ENCODE data around the gene LRMDA. TPM values are rescaled to one million over a fixed set of nuclear protein-coding genes. Genes with fewer than 3 reads are reported as not detected.

The LRMDA gene
- polyA plus RNA-seq, 3 donors = 39.8 to 59.6 (median 56.4) TPM

DNA sequence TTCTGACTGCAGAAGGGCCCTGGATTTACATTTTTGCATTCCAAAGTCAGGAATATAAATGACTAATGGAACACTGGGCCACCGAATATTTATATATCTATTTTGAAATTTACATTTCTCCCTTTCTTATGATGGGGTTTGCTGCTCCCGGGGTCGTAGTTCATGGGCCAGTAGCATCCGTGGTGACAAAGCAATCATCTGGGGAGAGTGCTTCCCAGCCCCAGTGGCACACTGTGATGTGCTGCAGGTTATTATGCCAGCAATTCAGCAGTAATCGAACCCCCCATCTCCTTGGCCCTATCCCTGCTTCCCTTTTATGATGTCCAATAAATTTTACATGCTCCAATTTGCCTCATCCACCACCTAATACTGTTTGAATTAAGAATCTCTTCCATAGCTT is 837.5 kb downstream of the LRMDA start:
- no peak for DNase-seq
- H3K4me3 Mint-ChIP-seq = no peak overlapping the region
- Histone ChIP-seq H3K79me2 (ENCODE audit: insufficient read depth, low read length) (no peaks in the 10 kb centered on the region), H2AFZ (ENCODE audit: insufficient read depth, low read depth, low read length, poor library complexity, severe bottlenecking) (no peak overlapping the region), H3K4me1 (ENCODE audit: control insufficient read depth in 1 of 2, insufficient read depth in 2 of 2, low read length in 2 of 2) (no peaks in the 10 kb centered on the region), H3K9me3 (replicated peaks in 1 of 2; ENCODE audit: control insufficient read depth in 1 of 2, insufficient read depth in 1 of 2, low read length in 2 of 2) (no peaks in the 10 kb centered on the region), H3K27me3 (ENCODE audit: control insufficient read depth in 2 of 2, insufficient read depth in 2 of 2, low read length in 2 of 2) (no peaks in the 10 kb centered on the region), H4K20me1 (ENCODE audit: insufficient read depth, low read length) (no peaks in the 10 kb centered on the region), H3K4me3 (replicated peaks in 1 of 3; ENCODE audit: low read depth in 2 of 3, low read length in 3 of 3) (no peak overlapping the region), H3K4me2 (replicated peaks; ENCODE audit: extremely low read depth, low read length, poor library complexity, severe bottlenecking) (no peak overlapping the region), H3K27ac (ENCODE audit: low read depth in 1 of 2, low read length in 2 of 2) (no peak overlapping the region), H3K9ac (ENCODE audit: insufficient read depth, low read length, poor library complexity, severe bottlenecking) (no peak overlapping the region), H3K36me3 (replicated peaks in 1 of 2; ENCODE audit: control insufficient read depth in 1 of 2, insufficient read depth in 2 of 2, low read length in 2 of 2) (no peaks in the 10 kb centered on the region)
- TF ChIP-seq, protein P1, sequence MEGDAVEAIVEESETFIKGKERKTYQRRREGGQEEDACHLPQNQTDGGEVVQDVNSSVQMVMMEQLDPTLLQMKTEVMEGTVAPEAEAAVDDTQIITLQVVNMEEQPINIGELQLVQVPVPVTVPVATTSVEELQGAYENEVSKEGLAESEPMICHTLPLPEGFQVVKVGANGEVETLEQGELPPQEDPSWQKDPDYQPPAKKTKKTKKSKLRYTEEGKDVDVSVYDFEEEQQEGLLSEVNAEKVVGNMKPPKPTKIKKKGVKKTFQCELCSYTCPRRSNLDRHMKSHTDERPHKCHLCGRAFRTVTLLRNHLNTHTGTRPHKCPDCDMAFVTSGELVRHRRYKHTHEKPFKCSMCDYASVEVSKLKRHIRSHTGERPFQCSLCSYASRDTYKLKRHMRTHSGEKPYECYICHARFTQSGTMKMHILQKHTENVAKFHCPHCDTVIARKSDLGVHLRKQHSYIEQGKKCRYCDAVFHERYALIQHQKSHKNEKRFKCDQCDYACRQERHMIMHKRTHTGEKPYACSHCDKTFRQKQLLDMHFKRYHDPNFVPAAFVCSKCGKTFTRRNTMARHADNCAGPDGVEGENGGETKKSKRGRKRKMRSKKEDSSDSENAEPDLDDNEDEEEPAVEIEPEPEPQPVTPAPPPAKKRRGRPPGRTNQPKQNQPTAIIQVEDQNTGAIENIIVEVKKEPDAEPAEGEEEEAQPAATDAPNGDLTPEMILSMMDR (IDR thresholded peaks at IDR 0.05) = no peak
- 100% methylated on average over 4 of the region's 5 CpGs for WGBS (ENCODE audit: insufficient coverage)
- intact Hi-C loops (cut with micrococcal nuclease) = no loop called here
- peaks cover 0 to 4% (median 0%) of the 10 kb centered on the region in 3 donors for H3K27me3 Mint-ChIP-seq (ENCODE audit: low read depth in 3 of 3)
- H3K9me3 Mint-ChIP-seq = peaks cover 0 to 9% (median 4%) of the 10 kb centered on the region in 7 donors
- H3K27ac Mint-ChIP-seq = no peak overlapping the region
- H3K4me1 Mint-ChIP-seq = peaks cover 3% of the 10 kb centered on the region
- H3K36me3 Mint-ChIP-seq = peaks cover 2 to 4% of the 10 kb centered on the region in 2 donors

GRCh38 chr10:76270464-76270863 is 839.0 kb downstream of the LRMDA start:
- no peaks in the 10 kb centered on the region for H3K27me3 ChIP-seq (ENCODE audit: control insufficient read depth in 2 of 2, insufficient read depth in 2 of 2, low read length in 2 of 2)
- TF ChIP-seq, protein P1 (IDR thresholded peaks at IDR 0.05) = no peak
- H3K36me3 Mint-ChIP-seq = peaks cover 0 to 2% of the 10 kb centered on the region in 2 donors
- H3K36me3 ChIP-seq (replicated peaks in 1 of 2; ENCODE audit: control insufficient read depth in 1 of 2, insufficient read depth in 2 of 2, low read length in 2 of 2) = no peaks in the 10 kb centered on the region
- no peaks in the 10 kb centered on the region for H3K79me2 ChIP-seq (ENCODE audit: insufficient read depth, low read length)
- no peak overlapping the region for H3K4me3 ChIP-seq (replicated peaks in 1 of 3; ENCODE audit: low read depth in 2 of 3, low read length in 3 of 3)
- peaks cover 3% of the 10 kb centered on the region for H3K4me1 Mint-ChIP-seq
- intact Hi-C loops (cut with micrococcal nuclease) = no loop called here
- no peak overlapping the region for H3K4me2 ChIP-seq (replicated peaks; ENCODE audit: extremely low read depth, low read length, poor library complexity, severe bottlenecking)
- H2AFZ ChIP-seq (ENCODE audit: insufficient read depth, low read depth, low read length, poor library complexity, severe bottlenecking) = no peak overlapping the region
- no peak overlapping the region for H3K9ac ChIP-seq (ENCODE audit: insufficient read depth, low read length, poor library complexity, severe bottlenecking)
- no peak overlapping the region for H3K4me3 Mint-ChIP-seq
- no peak overlapping the region for H3K27ac ChIP-seq (ENCODE audit: low read depth in 1 of 2, low read length in 2 of 2)
- DNase-seq = no peak
- H3K27ac Mint-ChIP-seq = peak overlapping the region in 1 of 7 donors; percentile 55
- H3K4me1 ChIP-seq (ENCODE audit: control insufficient read depth in 1 of 2, insufficient read depth in 2 of 2, low read length in 2 of 2) = no peaks in the 10 kb centered on the region
- H3K9me3 ChIP-seq (replicated peaks in 1 of 2; ENCODE audit: control insufficient read depth in 1 of 2, insufficient read depth in 1 of 2, low read length in 2 of 2) = peaks cover 0 to 9% of the 10 kb centered on the region in 2 donors
- H4K20me1 ChIP-seq (ENCODE audit: insufficient read depth, low read length) = no peaks in the 10 kb centered on the region
- H3K27me3 Mint-ChIP-seq (ENCODE audit: low read depth in 3 of 3) = no peaks in the 10 kb centered on the region
- peaks cover 9 to 22% (median 12%) of the 10 kb centered on the region in 7 donors for H3K9me3 Mint-ChIP-seq
- 41% methylated on average over 4 of the region's 5 CpGs for WGBS (ENCODE audit: insufficient coverage)

Data from CD14-positive monocyte (primary cell).